Endometrium (tissue), 2 donors: ENCODE measurements around the gene CDKAL1.
"Not testable (repeated sequence)": the region's sequence is repeated elsewhere in the genome, so short reads cannot be mapped to it uniquely, and the experiment has no call there.

ENCODE experiments used
- FAIRE-seq: peaks from 2 replicates; lab custom pipeline; 2012; peaks lifted over from hg19 to GRCh38; lab: Jason Lieb, UNC
- donor health status: control.
- donor health status: control.

CDKAL1 gene

GRCh38 chr6:20800653-20801052, 266.4 kb downstream of the CDKAL1 start:
- FAIRE-seq = no peak

- no peak for FAIRE-seq
These were observed 267.3 kb downstream of the CDKAL1 start for GRCh38 chr6:20801595-20801994.

- no peak for FAIRE-seq
These were observed 268.3 kb downstream of the CDKAL1 start for GRCh38 chr6:20802596-20802995.

- no peak for FAIRE-seq
These were observed 270.8 kb downstream of the CDKAL1 start for GRCh38 chr6:20805021-20805420.

GRCh38 chr6:20806669-20807068, 272.4 kb downstream of the CDKAL1 start:
- FAIRE-seq = no peak

- FAIRE-seq = no peak
These were observed 274.2 kb downstream of the CDKAL1 start for GRCh38 chr6:20808439-20808838.

- FAIRE-seq = peak; percentile 94
These were observed 274.7 kb downstream of the CDKAL1 start for GRCh38 chr6:20808924-20809323.

- FAIRE-seq = no peak
These were observed 276.5 kb downstream of the CDKAL1 start for GRCh38 chr6:20810727-20811108.

- no peak for FAIRE-seq
These were observed 277.0 kb downstream of the CDKAL1 start for GRCh38 chr6:20811109-20811761.

GRCh38 chr6:20812776-20813175, 278.5 kb downstream of the CDKAL1 start:
- no peak for FAIRE-seq

GRCh38 chr6:20814494-20814893, 280.2 kb downstream of the CDKAL1 start:
- FAIRE-seq = no peak

- no peak for FAIRE-seq
These were observed 281.9 kb downstream of the CDKAL1 start for GRCh38 chr6:20816126-20816525.

GRCh38 chr6:20817806-20818320, 283.6 kb downstream of the CDKAL1 start:
- no peak for FAIRE-seq

GRCh38 chr6:20819774-20820400, 285.6 kb downstream of the CDKAL1 start:
- no peak for FAIRE-seq

- no peak for FAIRE-seq
These were observed 292.1 kb downstream of the CDKAL1 start for GRCh38 chr6:20826378-20826777.

GRCh38 chr6:20827798-20828197, 293.5 kb downstream of the CDKAL1 start:
- peak; percentile 92 for FAIRE-seq

- FAIRE-seq = no peak
These were observed 296.3 kb downstream of the CDKAL1 start for GRCh38 chr6:20830576-20830975.

GRCh38 chr6:20831251-20831650, 297.0 kb downstream of the CDKAL1 start:
- FAIRE-seq = not testable (repeated sequence)

GRCh38 chr6:20833881-20834515, 299.7 kb downstream of the CDKAL1 start:
- no peak for FAIRE-seq

- no peak for FAIRE-seq
These were observed 301.2 kb downstream of the CDKAL1 start for GRCh38 chr6:20835315-20836010.

GRCh38 chr6:20837189-20837588, 302.9 kb downstream of the CDKAL1 start:
- no peak for FAIRE-seq

GRCh38 chr6:20838113-20838512, 303.9 kb downstream of the CDKAL1 start:
- no peak for FAIRE-seq

- no peak for FAIRE-seq
These were observed 305.4 kb downstream of the CDKAL1 start for GRCh38 chr6:20839630-20840029.
